Pancreas (tissue), 10 donors: ENCODE measurements around the gene ARHGAP6. TPM values are rescaled to one million over a fixed set of nuclear protein-coding genes. Genes with fewer than 3 reads are reported as not detected.
A peak's percentile ranks its signal among the peaks of the same experiment; 100 is the strongest.

Experiments used
- ATAC-seq, 4 donors: fragments of 200-7000 bp; cut with Tn5 transposase; one replicate each; pipeline versions ENCODE4 v1.8.0 to v1.9.1; 2020; ENCODE audit warnings: mild to moderate bottlenecking in 4 of 4, moderate library complexity in 4 of 4
- DNase-seq, 6 donors: peaks; one replicate each; pipeline ENCODE4 v3.0.0-alpha.2; 2020
- FAIRE-seq: peaks from 2 replicates; lab custom pipeline; 2012; peaks lifted over from hg19 to GRCh38; lab: Jason Lieb, UNC
- H3K27ac ChIP-seq, 4 donors: fragments of 200-600 bp; sonication (generic); 1 replicate in 3 of 4; 2 replicates in 1 of 4; pipeline versions ENCODE4 v1.5.0 to v1.8.0; 2020
- H3K27me3 ChIP-seq, 4 donors: fragments of 200-600 bp; one replicate each; pipeline ENCODE4 v1.8.0; 2021
- H3K36me3 ChIP-seq, 3 donors: fragments of 200-600 bp; sonication (generic) in 1 of 3; one replicate each; pipeline versions ENCODE4 v1.5.0 to v1.8.0; 2020 to 2021
- H3K4me1 ChIP-seq, 3 donors: fragments of 200-600 bp; one replicate each; pipeline ENCODE4 v1.8.0; 2021
- H3K4me3 ChIP-seq, 4 donors: fragments of 200-600 bp; sonication (generic) in 2 of 4; one replicate each; pipeline versions ENCODE4 v1.5.0 to v1.8.0; 2020 to 2021
- H3K9me3 ChIP-seq, 4 donors: fragments of 200-600 bp; one replicate each; pipeline ENCODE4 v1.8.0; 2021
- CTCF ChIP-seq, 4 donors: fragments of 200-600 bp; sonication (generic) in 3 of 4; IDR thresholded peaks; one replicate each; pipeline versions ENCODE4 v1.5.0 to v1.8.0; 2021; ENCODE audit warnings: antibody characterized with exemption in 4 of 4
- WGBS, 2 donors: extraction: QIAGEN DNeasy Blood & Tissue Kit; methylation state at CpG; one replicate each; pipeline ENCODE4 v1.1.7; 2013; 5-methylcytosine and 5-hydroxymethylcytosine counted together
- intact Hi-C, 3 donors: fragments of 100-400 bp; cut with DNase I; formaldehyde crosslinking; loops; one replicate each; pipeline versions ENCODE4 v1.11.1 to v1.14.2; 2022
- polyA plus RNA-seq, 2 donors: library from polyadenylated mRNA; stranded (reverse); fragments of 200-250 nt; gene quantifications; one replicate each; pipeline ENCODE4 v1.2.3, GENCODE V29; 2013
- total RNA-seq, 6 donors: library from RNA; stranded (reverse); fragmentation: NEBNext Ultra II Directional in 4 of 6; extraction: Animal tissue kit (Norgen Biotek cat#: 25700) in 4 of 6; gene quantifications; one replicate each; pipeline versions ENCODE4 v1.2.1 to v1.2.4, GENCODE V29; 2021 to 2023
- donor health status: healthy with polysubstance abuse.
- donor health status: DM: no; HTN: no; CAD: no; lungs with moderate emphysema.
- donor health status: DM: no; HTN: no; CAD: no.
- donor health status: control.
- donor health status: control.
- donor health status: Bipolar disorder and iron deficiency.
- donor health status: DM: yes; HTN: yes; CAD: no.
- donor health status: DM: no; HTN: no; CAD: no.
- donor health status: DM: no; HTN: no; CAD: no.
- donor health status: DM: yes; HTN: yes; CAD: no.

ARHGAP6 gene
- total and polyA plus RNA-seq, 8 donors: 0.79 to 3.3 (median 1.1) TPM

GRCh38 chrX:11380187-11380844, 285.4 kb downstream of the ARHGAP6 start:
- no peak for TF ChIP-seq CTCF (IDR thresholded peaks at IDR 0.05)
- Histone ChIP-seq H3K36me3 (no peaks in the 10 kb centered on the region), H3K4me1 (no peaks in the 10 kb centered on the region), H3K27me3 (peaks cover 0 to 7% (median 0%) of the 10 kb centered on the region in 4 donors), H3K27ac (no peak overlapping the region), H3K4me3 (no peak overlapping the region), H3K9me3 (no peaks in the 10 kb centered on the region)
- intact Hi-C loops: no loop called here
- peak; percentile 78 for FAIRE-seq
- no peak for ATAC-seq
- DNase-seq: no peak
- WGBS, 2 donors: 67 to 70% methylated on average over 10 of the region's 10 CpGs

DNA sequence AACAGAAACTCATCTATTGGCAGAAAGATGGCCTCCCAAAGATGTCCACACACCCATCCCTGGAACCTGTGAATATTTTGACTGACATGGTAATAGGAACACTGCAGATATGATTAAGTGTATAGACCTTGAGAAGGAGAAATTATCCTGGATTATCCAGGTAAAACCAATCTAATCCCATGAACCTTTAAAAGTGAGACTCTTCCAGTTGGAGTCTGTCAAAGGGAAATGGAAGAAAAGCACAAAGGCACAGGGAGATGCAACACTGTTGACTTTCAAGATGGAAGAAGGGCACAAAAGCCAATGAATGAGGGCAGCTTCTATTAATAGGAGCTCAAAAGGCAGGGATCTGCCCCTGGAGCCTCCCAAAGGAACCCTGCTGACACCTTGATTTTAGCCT, 289.6 kb downstream of the ARHGAP6 start:
- H3K27me3 ChIP-seq: peaks cover 0 to 7% (median 0%) of the 10 kb centered on the region in 4 donors
- no peak overlapping the region for H3K4me3 ChIP-seq
- no peaks in the 10 kb centered on the region for H3K9me3 ChIP-seq
- ATAC-seq (no peak), DNase-seq (no peak), FAIRE-seq (no peak)
- no peaks in the 10 kb centered on the region for H3K4me1 ChIP-seq
- no peak overlapping the region for H3K27ac ChIP-seq
- H3K36me3 ChIP-seq: no peaks in the 10 kb centered on the region
- intact Hi-C loops: no loop called here
- no peak for TF ChIP-seq CTCF (IDR thresholded peaks at IDR 0.05)

DNA sequence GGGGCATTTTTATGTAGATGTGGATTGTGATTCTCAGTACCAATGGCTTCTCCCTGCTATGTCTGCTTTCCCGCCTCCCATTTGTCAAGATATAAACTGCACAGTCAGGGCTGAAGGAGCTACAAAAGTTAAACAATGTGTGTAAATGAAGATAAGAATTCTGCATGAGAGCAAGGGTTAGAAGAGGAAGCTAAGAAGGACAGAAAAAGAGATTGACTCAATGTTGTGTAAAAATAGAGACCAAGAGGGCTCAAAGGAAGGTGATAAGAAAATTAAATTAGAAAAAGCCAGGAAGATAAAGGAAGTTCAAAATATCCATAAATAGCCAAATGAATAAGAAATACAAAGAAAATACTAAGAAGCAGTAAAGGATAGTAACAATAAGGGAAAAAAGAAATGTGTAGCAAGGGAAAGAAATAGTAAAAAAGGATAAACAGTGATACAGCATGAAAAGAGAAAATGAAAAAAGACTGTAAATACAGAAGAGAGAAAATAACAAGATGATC, 290.1 kb downstream of the ARHGAP6 start:
- intact Hi-C loops: no loop called here
- no peak for DNase-seq
- Histone ChIP-seq H3K9me3 (no peaks in the 10 kb centered on the region), H3K4me3 (no peak overlapping the region), H3K4me1 (no peaks in the 10 kb centered on the region), H3K27me3 (peaks cover 0 to 7% (median 0%) of the 10 kb centered on the region in 4 donors), H3K27ac (no peak overlapping the region), H3K36me3 (no peaks in the 10 kb centered on the region)
- WGBS, 2 donors: 30 to 42% methylated on average over 1 of the region's 1 CpG
- no peak for TF ChIP-seq CTCF (IDR thresholded peaks at IDR 0.05)
- no peak for FAIRE-seq
- ATAC-seq: no peak

DNA sequence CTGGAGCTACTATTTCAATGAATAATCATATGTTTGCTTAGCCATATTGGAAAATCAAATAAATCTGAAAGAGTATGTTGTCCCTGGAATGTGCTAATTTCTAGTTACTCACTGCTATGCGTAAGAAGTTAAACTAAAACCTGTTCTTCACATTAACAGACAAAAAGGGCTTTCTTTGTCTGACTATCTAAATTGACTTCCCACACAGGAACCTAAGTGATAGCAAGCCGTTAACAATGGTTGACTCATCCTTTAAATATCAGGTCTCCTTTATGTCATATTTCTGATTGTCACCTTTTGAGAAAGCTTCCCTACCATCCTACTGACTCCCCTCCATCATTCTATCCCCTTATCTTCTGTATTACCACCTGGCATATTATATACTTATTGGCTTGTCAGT, 291.1 kb downstream of the ARHGAP6 start:
- FAIRE-seq (no peak), DNase-seq (no peak), ATAC-seq (no peak)
- 20 to 35% methylated on average over 2 of the region's 2 CpGs for WGBS, 2 donors
- TF ChIP-seq CTCF (IDR thresholded peaks at IDR 0.05): no peak
- H3K27me3 ChIP-seq: peaks cover 0 to 7% (median 0%) of the 10 kb centered on the region in 4 donors
- no peak overlapping the region for H3K4me3 ChIP-seq
- H3K27ac ChIP-seq: no peak overlapping the region
- H3K9me3 ChIP-seq: no peaks in the 10 kb centered on the region
- no peaks in the 10 kb centered on the region for H3K36me3 ChIP-seq
- intact Hi-C loops: no loop called here
- H3K4me1 ChIP-seq: no peaks in the 10 kb centered on the region

DNA sequence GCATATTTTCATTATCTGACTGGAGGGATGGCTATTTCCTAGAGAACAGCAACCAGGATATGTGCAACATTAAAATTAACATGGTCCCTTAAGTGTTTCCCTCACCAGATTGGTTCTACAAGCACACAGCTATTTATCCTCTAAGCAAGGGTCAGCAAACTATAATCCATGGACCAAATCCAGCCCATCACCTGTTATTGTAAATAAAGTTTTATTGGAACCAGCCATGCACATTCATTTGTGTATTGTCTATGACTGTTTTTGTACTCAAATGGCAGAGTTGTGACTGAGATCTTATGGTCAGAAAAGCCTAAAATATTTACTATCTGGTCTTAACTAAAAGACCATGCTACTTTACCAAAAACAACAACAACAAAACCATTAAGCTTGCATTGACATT, 294.6 kb downstream of the ARHGAP6 start:
- intact Hi-C loops: no loop called here
- Histone ChIP-seq H3K27me3 (no peaks in the 10 kb centered on the region), H3K36me3 (no peaks in the 10 kb centered on the region), H3K4me1 (no peaks in the 10 kb centered on the region), H3K27ac (no peak overlapping the region), H3K9me3 (no peaks in the 10 kb centered on the region), H3K4me3 (no peak overlapping the region)
- no peak for TF ChIP-seq CTCF (IDR thresholded peaks at IDR 0.05)
- FAIRE-seq (no peak), ATAC-seq (no peak), DNase-seq (no peak)
